ENCODE data around the gene EGFLAM.
A peak's percentile ranks its signal among the peaks of the same experiment; 100 is the strongest.

The EGFLAM gene

DNA sequence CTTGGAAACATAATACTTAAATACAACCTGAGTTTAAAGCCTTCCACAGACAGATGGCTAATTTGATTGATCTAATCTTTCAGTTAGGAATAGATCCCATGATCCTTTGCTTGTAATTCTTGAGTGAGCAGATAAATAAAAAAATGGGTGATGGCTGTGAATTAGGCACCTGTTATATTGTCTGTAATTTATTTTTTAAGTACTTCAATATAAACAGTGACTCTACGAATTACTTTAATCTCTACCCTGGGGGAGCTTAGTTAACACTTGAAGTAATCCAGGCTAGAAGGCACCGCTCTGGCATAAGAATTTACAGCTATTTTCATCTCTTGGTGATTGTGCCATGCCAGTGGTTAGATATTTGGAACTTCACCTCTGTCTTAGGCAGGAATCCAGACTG lies 9.0 kb downstream of the EGFLAM start:
- DNase-seq, result no peak

DNA sequence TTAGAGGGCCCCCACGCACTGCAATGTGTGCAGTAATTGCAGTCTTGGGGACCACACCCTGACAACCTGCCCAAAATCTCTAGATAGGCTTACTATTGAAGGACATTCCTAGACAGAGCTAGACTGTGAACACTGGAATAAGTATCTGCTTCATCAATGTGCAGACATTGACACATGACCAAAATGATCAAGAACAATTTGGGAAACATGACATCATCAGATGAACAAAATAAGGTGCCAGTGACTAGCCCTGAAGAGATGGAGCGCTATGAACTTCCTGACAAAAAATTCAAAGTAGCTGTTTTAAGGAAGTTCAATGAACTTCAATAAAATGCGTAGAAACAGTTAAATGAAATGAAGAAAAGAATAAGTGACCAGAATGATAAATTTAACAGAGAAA lies 15.3 kb downstream of the EGFLAM start:
- DNase-seq, result no peak

DNA sequence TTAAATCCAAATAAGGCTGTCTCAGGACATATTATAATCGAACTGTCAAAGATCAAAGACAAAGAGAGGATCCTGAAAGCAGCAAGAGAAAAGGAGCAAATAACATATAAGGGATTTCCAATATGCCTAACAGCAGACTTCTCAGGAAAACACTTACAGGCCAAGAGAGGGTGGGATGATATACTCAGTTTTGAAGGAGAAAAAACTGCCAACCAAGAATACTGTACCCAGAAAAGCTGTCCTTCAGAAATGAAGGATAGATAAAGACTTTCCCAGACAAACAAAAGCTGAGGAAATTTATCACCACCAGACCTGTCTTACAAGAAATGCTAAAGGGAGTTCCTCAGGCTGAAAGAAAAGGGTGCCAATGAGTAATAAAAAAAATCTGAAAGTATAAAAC lies 16.0 kb downstream of the EGFLAM start:
- DNase-seq, result no peak

DNA sequence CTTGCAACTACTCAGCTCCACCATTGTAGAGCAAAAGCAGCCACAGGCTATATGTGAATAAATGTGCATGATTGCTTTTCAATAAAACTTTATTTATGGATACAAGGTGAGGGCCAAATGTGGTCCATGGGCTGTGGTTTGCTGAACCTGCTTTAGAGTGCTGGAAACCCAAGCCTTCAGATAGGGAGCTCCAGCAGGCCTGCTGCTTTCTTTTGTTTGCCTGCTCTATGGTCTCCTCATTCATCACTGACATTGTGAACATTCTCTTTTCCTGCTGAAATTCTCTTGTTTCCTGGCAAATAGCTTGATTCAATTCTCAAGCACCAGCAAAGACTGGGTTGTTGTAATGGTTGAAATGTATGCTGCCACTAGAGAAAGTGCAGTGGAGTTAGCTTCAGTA lies 26.0 kb downstream of the EGFLAM start:
- DNase-seq, result no peak

DNA sequence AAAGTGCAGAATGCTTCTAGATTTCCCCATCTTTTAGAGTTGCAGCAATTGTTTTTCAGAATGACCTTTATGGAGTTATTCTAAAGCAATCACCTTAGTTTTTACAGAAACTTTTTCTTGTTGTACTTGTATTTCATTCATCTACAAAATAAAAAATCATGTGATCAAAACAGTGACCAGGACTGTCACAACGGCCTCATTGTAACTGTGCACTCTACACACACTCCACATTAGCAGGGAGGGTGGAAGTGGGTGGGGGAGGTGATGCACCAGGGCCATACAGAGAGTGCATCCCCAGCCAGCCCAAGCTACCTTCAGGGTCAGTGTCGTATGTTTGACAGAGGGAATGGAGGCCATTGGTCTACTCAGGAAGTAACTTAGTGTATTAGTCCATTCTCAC lies 26.9 kb downstream of the EGFLAM start:
- DNase-seq, result no peak

DNA sequence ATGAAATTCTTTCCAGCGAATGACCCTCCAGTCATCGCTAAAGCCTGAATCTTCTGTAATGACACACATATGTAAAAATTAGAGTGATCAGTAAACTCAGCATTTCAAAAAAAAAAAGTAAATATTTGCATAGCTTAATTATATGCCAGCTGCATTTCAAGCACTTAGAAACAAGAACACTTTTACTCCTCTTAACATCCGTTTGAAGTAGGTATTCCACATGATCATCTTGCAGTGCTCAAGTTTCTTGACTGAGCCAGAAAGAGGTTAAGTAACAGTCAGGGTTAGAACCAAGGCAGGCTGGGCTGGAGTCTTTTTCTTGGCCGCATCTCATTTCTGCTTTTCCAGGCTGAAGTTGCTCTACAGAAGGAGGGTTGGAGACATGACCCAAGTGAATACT lies 27.6 kb downstream of the EGFLAM start:
- DNase-seq, result no peak

DNA sequence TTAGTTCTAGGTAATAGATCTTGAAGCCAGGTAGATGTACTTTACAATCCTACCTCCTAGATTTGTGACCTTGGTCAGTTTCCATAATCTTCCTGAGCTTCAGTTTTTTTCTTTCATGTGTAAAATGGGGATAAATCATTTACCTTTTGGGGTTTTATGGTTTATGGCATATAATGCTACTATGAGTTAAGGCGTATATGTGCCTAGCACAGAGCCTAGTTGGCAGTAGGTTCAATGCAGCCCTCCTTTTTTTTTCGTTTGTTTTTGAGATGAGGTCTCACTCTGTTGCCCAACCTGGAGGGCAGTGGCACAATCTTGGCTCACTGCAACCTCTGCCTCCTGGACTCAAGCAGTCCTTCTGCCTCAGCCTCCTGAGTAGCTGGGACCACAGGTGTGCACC lies 28.8 kb downstream of the EGFLAM start:
- DNase-seq, result no peak

DNA sequence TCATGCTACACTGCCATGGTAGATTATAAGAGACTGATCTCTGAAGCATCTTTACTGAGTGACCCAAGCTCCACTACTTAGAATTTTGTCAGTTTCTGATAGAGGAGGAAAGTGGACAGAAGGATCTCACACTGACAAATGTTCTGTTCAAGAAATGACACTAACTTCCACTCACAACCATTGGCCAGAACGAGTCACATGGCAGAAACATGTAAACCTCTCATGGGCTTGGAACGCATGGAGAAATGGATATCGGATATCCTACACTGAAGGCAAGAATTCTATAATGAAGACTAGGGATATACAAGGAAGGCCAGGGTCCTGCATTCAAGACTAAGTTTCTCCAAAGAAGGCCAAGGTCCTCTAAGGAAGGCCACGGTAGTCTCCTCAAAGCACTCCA lies 31.1 kb downstream of the EGFLAM start:
- DNase-seq, result no peak

DNA sequence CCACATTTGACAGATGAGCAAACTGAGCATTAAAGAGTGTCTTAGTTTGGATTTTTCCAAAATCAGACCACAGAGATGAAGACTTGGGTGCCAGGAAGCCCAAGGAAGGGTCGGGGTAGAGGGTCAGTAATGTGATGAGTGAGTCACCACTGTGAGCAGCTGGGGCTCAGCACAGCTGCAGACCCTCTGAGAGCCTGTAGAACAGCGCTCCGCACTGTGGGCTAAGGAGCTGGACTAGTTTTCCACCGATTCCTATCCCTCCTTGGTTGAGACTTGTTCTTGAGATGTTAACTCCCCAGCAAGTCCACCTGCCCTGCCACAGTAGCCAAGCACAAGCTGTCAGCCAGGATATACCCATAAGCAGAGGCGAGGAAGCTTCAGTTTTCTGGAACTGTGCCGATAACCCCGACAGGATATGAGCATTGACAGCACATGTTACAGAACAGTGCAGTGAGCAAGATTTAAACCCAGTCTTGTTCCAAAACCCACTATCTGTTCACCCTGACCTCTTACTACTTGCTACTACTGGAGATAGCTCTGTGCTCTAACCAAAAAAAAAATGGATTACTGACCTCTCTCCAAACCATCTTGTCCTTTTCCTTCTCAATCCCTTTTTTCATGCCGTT lies 31.8 kb downstream of the EGFLAM start:
- DNase-seq, result no peak

DNA sequence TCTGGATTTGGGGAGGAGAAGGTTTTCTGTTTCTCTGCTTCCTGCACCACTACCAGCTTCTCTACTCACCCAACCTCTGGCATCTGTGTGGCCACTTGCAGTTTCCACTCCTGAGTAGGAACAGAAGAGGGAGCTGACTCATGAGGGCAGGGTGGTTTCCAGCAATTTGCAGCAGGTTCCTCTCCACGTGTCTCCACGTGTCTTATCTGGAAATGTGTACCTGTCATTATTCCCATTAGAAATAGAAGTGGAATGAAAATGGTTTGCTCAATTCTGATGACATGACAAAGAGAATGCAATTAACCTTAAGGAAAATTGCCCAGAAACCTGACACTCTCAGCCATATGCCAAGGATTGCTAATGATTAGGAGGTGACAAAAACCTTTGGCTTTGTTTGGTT lies 33.0 kb downstream of the EGFLAM start:
- no peak for DNase-seq

DNA sequence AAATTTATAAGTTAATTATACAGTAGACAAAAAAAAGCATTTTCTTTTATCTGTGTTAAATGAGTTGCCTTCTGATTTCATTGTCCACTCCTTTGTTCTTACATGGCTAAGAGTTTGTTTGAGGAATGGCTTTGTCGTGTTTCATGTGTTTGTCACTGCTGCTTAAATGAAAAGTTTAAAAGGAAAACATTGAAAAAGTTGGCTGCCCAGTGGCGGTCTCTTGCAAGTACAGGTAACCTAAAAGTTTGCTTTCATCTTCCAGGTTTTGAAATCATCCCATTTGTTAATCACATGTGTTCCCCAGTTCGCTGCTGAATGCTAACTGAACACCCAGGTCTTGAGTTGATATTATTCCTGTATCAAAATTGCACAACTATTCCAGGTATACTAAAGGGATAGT lies 33.9 kb downstream of the EGFLAM start:
- no peak for DNase-seq

DNA sequence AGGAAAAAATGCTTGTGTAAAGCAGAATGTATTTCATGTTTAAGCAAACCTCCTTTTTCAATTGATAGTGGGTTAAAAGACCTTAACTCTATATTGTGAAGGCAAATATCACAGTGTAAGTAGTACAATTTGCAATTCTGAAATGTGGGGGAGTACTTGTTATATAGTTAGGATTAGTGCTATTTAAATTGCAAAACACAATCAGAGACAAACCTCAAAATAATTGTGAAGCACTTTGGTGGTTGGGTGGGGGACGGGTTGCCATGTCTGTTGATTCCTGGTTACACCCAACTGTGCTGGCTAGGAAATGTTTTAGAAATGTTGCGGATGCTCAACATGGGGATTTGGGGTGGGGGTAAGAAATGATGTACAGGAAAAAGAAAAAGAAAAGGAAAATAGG lies 37.4 kb downstream of the EGFLAM start:
- DNase-seq, result no peak

DNA sequence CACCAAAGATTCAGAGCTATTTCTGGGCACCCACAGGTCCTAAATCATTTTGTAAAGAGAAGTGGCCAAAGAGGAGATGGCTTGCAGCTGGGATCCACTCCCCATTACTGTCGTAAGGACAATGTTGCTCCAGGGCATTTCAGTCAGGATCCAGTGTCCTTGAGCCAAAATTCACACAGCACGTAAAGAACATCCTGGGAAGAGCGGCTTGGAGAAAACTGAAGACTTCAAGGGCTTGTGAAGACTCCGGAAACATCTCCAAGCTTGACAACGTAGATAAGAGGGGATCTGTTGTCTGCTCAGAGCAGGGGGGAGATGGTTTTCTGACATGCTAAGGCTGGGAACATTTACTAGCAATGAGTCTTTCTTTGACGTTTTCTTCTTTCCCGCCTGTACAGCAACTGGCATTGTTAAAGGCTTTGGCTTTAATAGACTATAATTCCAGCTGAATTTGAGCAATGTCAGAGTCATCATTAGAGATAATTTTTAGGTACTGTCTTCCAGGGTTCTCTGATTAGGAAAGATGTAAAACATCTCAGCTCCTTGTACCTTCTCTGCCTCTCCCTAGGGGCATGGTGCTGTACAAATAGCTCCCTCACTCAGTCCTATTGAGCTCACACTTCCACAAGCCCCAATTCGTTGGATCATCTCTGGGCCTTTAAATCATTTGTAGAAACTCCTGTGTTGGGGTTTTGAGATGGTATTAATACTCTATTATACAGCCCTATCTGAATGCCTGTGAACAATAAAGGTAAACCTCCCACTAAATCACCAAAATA lies 39.7 kb downstream of the EGFLAM start:
- DNase-seq, result peak; percentile 29

DNA sequence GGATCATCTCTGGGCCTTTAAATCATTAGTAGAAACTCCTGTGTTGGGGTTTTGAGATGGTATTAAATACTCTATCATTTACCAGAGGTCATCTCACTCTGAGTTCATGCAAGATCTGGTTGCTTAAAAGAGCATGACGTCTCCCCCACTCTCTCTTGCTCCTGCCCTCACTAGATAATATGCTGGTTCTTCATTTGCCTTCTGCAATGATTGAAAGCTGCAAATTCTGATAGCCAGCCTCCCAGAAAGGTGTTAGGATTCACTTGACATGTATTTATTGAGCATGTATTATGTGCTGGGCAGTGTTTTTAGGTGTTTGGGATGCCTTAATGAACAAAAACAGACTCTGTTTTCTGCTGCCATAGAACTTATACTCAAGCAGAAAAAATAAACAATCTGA lies 41.2 kb downstream of the EGFLAM start:
- no peak for DNase-seq

DNA sequence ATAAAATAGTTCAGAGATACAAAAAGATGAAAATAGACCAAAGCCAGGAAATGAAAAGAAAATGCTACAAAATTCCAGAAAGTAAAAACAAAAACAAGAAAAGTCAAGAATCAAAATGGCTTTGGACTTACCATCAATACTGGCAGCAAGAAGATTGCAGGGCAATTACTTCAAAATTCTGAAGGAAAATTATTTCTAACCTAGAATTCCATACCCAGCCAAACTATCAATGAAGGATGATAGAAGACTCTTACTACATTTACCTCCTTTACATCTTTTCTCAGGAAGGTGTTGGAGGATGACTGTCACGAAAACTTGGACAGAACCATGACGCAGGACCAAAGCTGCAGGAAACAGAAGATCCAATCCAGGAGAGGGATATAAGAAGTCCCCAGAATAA lies 46.8 kb downstream of the EGFLAM start:
- DNase-seq, result no peak

DNA sequence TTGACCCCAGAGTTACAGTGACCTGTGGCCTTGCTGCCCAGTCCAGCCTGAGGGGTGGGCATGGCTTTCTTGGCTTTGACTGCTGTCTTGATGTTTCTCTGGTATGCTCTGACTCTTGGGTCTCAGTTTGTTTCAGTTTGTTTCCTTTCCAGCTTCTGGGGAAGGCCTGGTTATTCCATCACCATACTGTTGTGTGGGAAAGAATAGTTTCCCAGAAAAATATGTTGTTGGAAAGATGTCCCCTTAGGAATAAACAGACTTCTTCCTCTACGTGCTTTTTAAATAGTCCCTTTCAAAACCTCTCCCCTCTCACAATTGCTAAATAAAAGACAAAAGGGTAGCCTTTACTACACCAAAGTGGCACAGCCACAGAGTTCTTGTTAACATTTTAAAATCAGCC lies 49.5 kb downstream of the EGFLAM start:
- no peak for DNase-seq

DNA sequence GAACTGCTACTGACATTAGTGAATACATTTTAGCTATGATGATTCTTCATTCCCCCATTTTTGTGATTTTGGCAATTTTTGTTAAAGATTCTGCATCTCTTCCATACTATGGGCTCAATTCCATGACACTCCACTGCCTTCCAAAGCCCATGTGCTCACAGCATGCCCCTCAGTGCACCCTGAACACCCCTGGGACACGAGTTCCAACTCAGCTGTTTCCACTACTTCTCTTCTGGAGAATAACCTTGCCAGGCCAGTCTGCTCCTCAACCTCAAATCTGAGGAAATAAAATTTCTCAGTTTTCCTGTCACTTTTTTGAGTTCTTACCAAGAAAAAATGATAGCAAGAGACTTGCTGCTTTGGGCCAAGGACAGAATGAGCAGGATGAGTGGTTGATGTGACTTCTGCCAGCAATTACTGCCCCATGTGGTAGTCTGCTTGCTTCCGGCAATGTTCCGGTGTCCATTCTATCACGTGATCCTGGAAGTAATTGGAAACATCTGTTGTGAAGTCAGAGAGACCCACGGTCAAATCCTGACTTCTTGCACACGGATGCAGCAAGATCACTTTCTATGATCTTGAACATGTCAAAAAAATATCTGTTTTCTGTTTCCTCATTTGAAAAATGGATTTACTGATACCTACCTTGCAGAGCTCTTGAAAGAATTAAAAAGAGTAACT lies 58.3 kb downstream of the EGFLAM start:
- peak; percentile 50 for DNase-seq

DNA sequence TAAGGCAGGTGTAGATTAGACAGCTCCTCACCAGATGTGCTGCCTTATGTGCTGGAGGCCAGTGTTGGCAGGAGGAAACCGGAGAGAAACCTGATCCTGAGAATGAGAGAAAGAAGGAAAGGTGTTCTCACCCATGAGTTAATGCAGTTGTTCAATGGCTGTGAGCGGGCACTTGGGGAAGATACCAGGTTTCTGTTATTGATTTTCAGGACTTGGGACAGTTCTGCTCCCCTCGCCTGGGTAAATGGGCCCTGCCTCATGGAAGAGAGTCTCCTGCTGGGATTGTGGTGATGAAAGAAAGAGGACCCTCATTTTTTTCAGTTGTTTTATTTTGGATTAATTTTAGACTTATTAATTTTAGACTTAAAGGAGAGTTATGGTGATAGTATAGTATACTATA lies 59.5 kb downstream of the EGFLAM start:
- no peak for DNase-seq

DNA sequence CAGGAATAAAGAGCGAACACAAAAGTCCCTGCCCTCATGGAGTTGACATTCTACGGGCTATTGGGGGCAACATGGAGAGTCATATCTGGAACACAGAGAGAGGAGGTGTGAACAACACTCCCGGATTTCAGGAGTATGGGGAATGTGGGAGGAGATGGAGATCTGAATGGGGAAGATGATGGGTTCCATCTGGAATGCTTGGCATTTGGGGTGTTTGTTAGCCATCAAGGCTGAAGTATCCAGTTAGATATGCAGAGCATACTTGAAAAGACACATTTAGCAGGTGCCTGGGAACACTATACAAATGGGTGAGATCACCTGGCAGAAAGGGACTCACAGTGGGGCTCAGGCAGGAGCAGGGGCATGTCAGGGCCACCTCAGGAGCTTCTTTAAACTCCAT lies 61.1 kb downstream of the EGFLAM start:
- DNase-seq, result no peak

DNA sequence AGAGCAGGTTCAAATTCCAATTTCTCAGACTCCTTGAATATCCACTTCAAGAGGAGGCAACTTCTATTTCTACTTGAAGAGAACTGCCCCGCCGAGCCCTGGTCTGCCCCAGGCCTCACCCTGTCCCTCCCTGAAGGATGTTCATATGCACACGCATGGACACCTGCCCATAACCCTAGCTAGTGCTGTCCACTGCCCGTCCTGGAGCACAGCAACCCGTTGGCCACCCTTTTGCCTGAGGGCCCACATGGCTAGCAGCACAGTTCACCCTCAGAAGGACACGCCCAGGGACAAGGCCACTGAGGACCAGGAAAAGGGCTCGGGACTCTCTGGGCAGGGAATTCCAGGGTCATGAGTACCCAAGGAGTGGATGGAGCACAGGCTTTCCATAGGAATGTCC lies 63.6 kb downstream of the EGFLAM start:
- DNase-seq, result no peak

DNA sequence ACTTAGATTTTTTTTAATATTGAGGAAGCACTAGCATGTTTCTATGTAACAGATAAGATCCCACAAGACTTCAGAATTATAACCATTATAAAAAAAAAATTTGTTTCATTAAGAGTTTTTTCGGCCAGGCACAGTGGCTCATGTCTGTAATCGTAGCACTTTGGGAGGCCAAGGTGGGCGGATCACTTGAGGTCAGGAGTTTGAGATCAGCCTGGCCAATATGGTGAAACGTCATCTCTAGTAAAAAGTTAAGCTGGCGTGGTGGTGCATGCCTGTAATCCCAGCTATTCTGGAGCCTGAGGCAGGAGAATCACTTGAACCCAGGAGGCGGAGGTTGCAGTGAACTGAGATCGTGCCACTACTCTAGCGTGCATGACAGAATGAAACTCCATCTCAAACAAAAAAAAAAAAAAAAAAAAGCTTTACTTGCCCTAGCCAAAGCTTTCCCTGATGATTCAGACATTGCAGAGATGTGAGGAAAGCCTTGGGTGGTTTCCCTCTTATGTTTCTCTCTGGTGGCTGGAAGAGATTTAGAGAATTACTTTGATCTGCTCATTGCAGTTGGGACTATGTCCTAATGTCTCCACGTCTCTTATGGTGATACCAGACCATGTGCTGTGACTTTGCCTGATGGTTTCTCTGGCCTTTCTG lies 65.4 kb downstream of the EGFLAM start:
- DNase-seq, result no peak

DNA sequence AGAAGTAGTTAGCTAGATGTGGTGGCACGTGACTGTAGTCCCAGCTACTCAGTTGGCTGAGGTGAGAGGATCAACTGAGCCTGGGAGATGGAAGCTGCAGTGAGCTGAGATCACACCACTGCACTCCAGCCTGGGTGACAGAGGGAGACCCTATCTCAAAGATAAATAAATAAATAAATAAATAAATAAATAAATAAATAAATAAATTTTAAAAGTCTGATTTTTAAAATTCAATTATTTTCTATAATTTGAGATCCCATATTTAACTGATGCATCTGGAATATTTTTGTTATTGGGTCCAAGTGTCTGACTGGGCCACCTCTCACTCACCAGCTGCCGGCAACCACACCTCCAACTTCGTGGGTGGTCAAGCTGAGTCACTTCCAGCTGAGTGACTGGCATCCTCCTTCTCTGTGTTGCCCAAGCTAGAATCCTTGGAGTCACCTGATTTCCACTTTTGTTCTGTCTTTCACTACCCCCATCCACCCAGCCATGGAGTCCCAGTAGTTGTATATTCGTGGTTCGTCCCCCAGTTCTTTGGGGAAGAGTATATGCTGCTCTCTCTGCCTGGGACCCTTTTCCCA lies 70.9 kb downstream of the EGFLAM start:
- no peak for DNase-seq

DNA sequence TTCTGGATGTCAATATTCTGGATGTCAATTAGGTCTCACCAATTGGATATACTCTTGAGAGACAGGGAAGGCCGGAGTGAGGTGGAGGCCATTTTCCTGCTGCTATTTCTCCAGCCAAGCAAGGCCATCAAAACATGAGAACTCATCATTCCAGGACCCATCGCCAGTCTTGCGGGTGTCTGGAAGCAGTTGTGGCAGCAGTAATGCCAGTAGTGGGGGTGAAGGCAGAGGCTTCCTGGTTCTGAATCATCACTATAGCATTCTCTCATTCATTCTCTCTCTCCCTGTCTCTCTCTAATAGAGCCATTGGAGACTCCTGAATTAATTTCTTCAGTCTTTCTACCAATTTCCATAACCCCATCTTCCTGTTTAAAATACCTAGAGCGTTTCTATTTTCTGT lies 71.8 kb downstream of the EGFLAM start:
- DNase-seq, result no peak

DNA sequence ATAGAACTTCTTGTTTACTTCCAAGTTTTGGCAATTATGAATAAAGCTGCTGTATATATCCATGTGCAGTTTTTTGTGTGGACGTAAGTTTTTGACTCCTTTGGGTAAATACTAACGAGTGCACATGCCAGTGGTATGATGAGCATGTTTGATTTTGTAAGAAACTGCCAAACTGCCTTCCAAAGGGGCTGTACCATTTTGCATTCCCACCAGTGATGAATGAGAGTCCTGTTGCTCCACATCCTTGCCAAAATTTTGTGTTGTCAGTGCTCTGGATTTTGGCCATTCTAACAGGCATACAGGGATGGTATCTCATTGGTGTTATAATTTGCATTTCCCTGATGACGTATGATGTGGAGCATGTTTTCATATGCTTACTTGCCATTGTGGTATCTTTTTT lies 73.5 kb downstream of the EGFLAM start:
- DNase-seq, result no peak

All from left hindlimb (tissue), 1 donor.